ENCODE data around the gene GPR61. TPM values are rescaled to one million over a fixed set of nuclear protein-coding genes. Genes with fewer than 3 reads are reported as not detected.

GPR61 gene
- total and polyA plus RNA-seq, 2 of the 4 experiments (the other 2 are of a cell fraction), result not detected

- Histone ChIP-seq H3K14ac (replicated peaks; ENCODE audit: low read depth, low read length) (no peak overlapping the region), H2AK5ac (ENCODE audit: low read depth, low read length) (no peak overlapping the region), H2BK20ac (ENCODE audit: low read depth, low read length) (no peak overlapping the region), H3K18ac (ENCODE audit: low read depth, low read length) (no peak overlapping the region), H2AFZ (replicated peaks; ENCODE audit: low read length, poor library complexity) (no peak overlapping the region), H3K36me3 (ENCODE audit: control insufficient read depth, insufficient read depth, low read length) (peaks cover 22% of the 10 kb centered on the region), H3K4me2 (ENCODE audit: low read depth, low read length) (no peak overlapping the region), H4K5ac (ENCODE audit: low read depth, low read length) (no peak overlapping the region), H4K91ac (ENCODE audit: insufficient read depth, low read depth, low read length) (no peak overlapping the region), H3K23ac (ENCODE audit: low read depth, low read length) (no peak overlapping the region), H2BK5ac (ENCODE audit: low read depth, low read length, poor library complexity, severe bottlenecking) (no peak overlapping the region), H3K9me1 (ENCODE audit: insufficient read depth, low read length) (peaks cover 8% of the 10 kb centered on the region), H3K9me3 (ENCODE audit: control insufficient read depth, insufficient read depth, low read length) (no peaks in the 10 kb centered on the region), H2AK9ac (replicated peaks; ENCODE audit: low read depth, low read length, poor library complexity) (no peak overlapping the region), H2BK15ac (ENCODE audit: low read depth, low read length) (no peak overlapping the region), H3K9ac (ENCODE audit: low read depth, low read length) (no peak overlapping the region), H3K4ac (ENCODE audit: low read depth, low read length) (no peak overlapping the region), H3K27me3 (ENCODE audit: control insufficient read depth, insufficient read depth, low read length) (no peaks in the 10 kb centered on the region), H3K4me3 (ENCODE audit: insufficient read depth, low read depth, low read length) (no peak overlapping the region), H4K8ac (ENCODE audit: low read depth in 2 of 2, low read length in 2 of 2) (no peak overlapping the region), H2BK120ac (ENCODE audit: low read depth, low read length) (no peak overlapping the region), H3K27ac (ENCODE audit: insufficient read depth, low read length) (no peak overlapping the region), H3K4me1 (ENCODE audit: control insufficient read depth, insufficient read depth, low read length) (peaks cover 6% of the 10 kb centered on the region), H4K20me1 (ENCODE audit: insufficient read depth, low read length) (peaks cover 2% of the 10 kb centered on the region; the same call in 1 of the 2 replicates), H3K56ac (ENCODE audit: extremely low read depth, insufficient read depth, low read length) (no peak overlapping the region), H3K79me1 (ENCODE audit: low read depth in 1 of 2, low read length in 2 of 2) (peaks cover 15 to 28% of the 10 kb centered on the region in 2 experiments)
- TF ChIP-seq RCOR1 (IDR thresholded peaks at IDR 0.05; ENCODE audit: insufficient replicate concordance, low read length) (no peak), FOS (IDR thresholded peaks at IDR 0.05; ENCODE audit: low read depth, low read length) (no peak), RAD21 (IDR thresholded peaks at IDR 0.05; ENCODE audit: low read length) (no peak)
- CTCF ChIA-PET, result interaction anchor here (0.8 to 8.5 kb wide), 3 partner anchors 17 to 40 kb away, joined by 3 to 75 read pairs (median 3); no protein-coding TSS in a partner anchor
- POLR2A ChIA-PET (ENCODE audit: unreplicated experiment), result no interaction called here
- dilution Hi-C loops (cut with HindIII; ENCODE audit: low sequenced_read_pairs, unreplicated experiment), result no loop called here
- DNase-seq (no peak), ATAC-seq (ENCODE audit: low read depth) (no peak)
- in situ Hi-C loops (cut with MboI; ENCODE audit: low sequenced_read_pairs), result no loop called here
- BruUV-seq (replicated peaks), result no TSS peak
- intact Hi-C loops (cut with micrococcal nuclease), result no loop called here
- WGBS, 2 experiments (ENCODE audit: extremely low coverage in 2 of 2, insufficient read length in 1 of 2), result 20% methylated on average over 1 of the region's 4 CpGs; no CpG with 5 or more reads in 1 of the 2 experiments
Measured at GRCh38 chr1:109492779-109493178, 46.9 kb upstream of the GPR61 start.
